Measurements from ENCODE around the gene MUC5AC. TPM values are rescaled to one million over a fixed set of nuclear protein-coding genes. Genes with fewer than 3 reads are reported as not detected.

Gene MUC5AC
- total and polyA plus RNA-seq, 2 experiments from 2014 or later: not detected

DNA sequence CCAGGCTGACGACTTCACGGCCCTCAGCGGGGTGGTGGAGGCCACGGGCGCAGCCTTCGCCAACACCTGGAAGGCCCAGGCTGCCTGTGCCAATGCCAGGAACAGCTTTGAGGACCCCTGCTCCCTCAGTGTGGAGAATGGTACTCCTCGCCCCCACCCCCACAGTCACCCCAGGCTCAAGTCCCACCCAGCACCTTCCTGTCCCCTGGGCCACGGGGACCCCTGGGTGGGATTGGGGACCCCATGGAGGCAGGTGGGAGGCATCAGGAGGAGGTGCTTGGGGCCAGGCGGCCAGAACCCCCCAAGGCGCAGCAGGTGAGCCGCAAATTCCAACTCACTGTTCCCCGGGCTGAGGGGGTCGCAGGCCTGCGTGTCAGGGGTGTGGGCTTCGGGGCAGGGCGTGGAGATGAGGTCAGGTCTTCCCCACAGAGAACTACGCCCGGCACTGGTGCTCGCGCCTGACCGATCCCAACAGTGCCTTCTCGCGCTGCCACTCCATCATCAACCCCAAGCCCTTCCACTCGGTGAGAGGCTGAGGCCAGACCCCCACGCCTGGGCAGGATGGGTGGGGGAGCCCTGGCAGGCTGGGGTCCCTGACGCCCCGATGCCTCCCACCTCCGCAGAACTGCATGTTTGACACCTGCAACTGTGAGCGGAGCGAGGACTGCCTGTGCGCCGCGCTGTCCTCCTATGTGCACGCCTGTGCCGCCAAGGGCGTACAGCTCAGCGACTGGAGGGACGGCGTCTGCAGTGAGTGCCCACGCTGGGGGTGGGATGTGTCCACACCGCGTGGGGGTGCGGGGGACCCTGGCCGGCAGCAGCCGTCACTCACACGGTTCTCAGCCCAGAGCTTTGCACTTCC is 74.5 kb downstream of the MUC5AC start:
- no peak overlapping the region for H3K4me3 ChIP-seq
- no peaks in the 10 kb centered on the region for H3K4me1 ChIP-seq (ENCODE audit: low read depth)
- no peak overlapping the region for H3K27ac ChIP-seq
- no peaks in the 10 kb centered on the region for H3K9me3 ChIP-seq (ENCODE audit: low read depth)
- H3K36me3 ChIP-seq: no peaks in the 10 kb centered on the region
- no peak for DNase-seq (ENCODE audit: low read depth in 1 of 2, low spot score in 1 of 2)
- no peaks in the 10 kb centered on the region for H3K27me3 ChIP-seq
- TF ChIP-seq, protein P1, sequence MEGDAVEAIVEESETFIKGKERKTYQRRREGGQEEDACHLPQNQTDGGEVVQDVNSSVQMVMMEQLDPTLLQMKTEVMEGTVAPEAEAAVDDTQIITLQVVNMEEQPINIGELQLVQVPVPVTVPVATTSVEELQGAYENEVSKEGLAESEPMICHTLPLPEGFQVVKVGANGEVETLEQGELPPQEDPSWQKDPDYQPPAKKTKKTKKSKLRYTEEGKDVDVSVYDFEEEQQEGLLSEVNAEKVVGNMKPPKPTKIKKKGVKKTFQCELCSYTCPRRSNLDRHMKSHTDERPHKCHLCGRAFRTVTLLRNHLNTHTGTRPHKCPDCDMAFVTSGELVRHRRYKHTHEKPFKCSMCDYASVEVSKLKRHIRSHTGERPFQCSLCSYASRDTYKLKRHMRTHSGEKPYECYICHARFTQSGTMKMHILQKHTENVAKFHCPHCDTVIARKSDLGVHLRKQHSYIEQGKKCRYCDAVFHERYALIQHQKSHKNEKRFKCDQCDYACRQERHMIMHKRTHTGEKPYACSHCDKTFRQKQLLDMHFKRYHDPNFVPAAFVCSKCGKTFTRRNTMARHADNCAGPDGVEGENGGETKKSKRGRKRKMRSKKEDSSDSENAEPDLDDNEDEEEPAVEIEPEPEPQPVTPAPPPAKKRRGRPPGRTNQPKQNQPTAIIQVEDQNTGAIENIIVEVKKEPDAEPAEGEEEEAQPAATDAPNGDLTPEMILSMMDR (IDR thresholded peaks at IDR 0.05; ENCODE audit: low read depth, low read length): no peak

DNA sequence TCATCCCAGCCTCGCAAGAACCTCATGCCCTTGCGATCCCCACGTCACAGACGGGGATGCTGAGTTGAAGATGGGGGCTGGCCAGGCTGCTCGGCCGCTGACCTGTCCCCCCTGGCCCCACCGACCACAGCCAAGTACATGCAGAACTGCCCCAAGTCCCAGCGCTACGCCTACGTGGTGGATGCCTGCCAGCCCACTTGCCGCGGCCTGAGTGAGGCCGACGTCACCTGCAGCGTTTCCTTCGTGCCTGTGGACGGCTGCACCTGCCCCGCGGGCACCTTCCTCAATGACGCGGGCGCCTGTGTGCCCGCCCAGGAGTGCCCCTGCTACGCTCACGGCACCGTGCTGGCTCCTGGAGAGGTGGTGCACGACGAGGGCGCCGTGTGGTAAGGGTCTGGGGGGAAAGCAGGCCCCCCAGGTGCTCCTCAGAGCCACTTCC is 75.1 kb downstream of the MUC5AC start:
- TF ChIP-seq, protein P1 (IDR thresholded peaks at IDR 0.05; ENCODE audit: low read depth, low read length): no peak
- no peak for DNase-seq (ENCODE audit: low read depth in 1 of 2, low spot score in 1 of 2)
- Histone ChIP-seq H3K36me3 (no peaks in the 10 kb centered on the region), H3K4me1 (ENCODE audit: low read depth) (no peaks in the 10 kb centered on the region), H3K27me3 (no peaks in the 10 kb centered on the region), H3K27ac (no peak overlapping the region), H3K4me3 (no peak overlapping the region), H3K9me3 (ENCODE audit: low read depth) (no peaks in the 10 kb centered on the region)

DNA sequence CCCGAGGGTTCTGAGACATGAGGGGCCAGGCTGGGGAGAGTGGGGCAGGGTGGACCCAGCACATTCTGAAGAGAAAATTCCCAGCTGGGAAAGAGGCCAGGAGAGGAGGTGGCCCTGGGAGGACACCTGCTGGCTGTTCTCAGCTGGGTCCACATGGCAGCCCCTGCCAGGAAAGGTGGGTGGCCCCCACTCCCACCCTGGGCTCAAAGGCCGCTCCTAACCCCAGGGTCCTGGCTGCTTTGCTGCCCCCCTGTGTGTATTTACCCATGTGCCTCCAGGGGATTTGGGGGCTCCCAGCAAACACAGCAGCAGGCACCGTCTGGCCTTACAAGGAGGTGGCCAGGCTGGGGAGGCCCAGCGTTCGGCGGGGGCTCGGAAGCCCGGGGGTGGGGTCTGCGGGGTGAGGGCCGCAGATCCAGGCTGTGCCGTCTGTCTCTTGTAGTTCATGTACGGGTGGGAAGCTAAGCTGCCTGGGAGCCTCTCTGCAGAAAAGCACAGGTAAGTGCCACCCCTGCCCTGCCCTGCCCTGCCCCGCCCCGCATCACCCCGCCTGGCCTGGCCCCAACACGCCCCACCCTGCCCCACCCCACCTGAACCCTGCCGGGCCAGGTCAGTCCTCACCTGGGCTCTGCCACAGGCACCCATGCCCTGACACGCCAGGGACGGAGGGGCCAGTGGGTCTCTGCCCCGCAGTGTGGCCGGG is 75.7 kb downstream of the MUC5AC start:
- no peak for DNase-seq (ENCODE audit: low read depth in 1 of 2, low spot score in 1 of 2)
- Histone ChIP-seq H3K4me3 (no peak overlapping the region), H3K9me3 (ENCODE audit: low read depth) (no peaks in the 10 kb centered on the region), H3K27ac (no peak overlapping the region), H3K36me3 (no peaks in the 10 kb centered on the region), H3K4me1 (ENCODE audit: low read depth) (no peaks in the 10 kb centered on the region), H3K27me3 (no peaks in the 10 kb centered on the region)
- TF ChIP-seq, protein P1 (IDR thresholded peaks at IDR 0.05; ENCODE audit: low read depth, low read length): no peak

DNA sequence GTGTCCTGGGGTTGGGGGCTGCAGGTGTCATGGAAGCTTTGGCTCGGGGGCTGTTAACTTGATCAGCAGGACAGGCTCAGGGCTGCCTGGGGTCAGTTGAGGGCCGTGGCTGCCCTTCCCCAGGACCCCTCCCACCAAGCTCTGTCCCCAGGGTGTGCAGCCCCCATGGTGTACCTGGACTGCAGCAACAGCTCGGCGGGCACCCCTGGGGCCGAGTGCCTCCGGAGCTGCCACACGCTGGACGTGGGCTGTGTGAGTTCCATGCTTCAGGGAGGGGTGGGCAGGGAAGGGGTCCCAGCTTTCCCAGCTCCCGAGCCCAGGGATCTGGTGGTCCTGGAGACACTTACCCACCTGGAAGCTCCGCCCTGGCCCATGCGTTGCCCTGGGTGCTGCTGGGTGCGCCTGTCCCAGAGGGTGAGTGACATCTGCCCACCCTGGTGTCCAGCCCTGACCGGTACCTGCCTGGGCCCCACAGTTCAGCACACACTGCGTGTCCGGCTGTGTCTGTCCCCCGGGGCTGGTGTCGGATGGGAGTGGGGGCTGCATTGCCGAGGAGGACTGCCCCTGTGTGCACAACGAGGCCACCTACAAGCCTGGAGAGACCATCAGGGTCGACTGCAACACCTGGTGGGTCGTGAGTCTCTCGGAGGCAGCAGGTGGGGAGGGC is 76.4 kb downstream of the MUC5AC start:
- TF ChIP-seq, protein P1 (IDR thresholded peaks at IDR 0.05; ENCODE audit: low read depth, low read length): no peak
- Histone ChIP-seq H3K36me3 (no peaks in the 10 kb centered on the region), H3K4me1 (ENCODE audit: low read depth) (no peaks in the 10 kb centered on the region), H3K9me3 (ENCODE audit: low read depth) (no peaks in the 10 kb centered on the region), H3K27me3 (no peaks in the 10 kb centered on the region), H3K4me3 (no peak overlapping the region), H3K27ac (no peak overlapping the region)
- DNase-seq (ENCODE audit: low read depth in 1 of 2, low spot score in 1 of 2): no peak

DNA sequence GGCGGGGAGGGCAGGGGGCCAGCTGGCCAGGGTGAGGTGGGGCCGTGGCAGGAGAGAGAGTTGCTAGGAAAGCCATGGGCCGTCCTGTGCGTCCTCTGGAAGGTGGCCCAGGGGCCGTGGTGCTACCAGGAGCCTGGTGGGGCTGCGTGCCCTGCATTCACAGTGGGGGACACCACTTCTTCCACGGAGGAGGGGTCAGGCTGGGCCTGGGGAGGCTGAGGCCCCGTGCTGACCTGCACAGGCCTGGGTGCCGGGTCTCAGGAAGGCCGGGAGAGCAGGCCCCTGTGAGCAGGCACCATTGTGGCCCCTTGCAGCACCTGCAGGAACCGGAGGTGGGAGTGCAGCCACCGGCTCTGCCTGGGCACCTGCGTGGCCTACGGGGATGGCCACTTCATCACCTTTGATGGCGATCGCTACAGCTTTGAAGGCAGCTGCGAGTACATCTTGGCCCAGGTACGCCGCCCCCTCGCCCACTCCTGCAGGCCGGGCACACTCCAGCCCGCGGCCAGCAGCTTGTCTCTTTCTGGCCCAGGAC is 77.1 kb downstream of the MUC5AC start:
- H3K27ac ChIP-seq: no peak overlapping the region
- DNase-seq (ENCODE audit: low read depth in 1 of 2, low spot score in 1 of 2): no peak
- H3K4me1 ChIP-seq (ENCODE audit: low read depth): no peaks in the 10 kb centered on the region
- H3K36me3 ChIP-seq: no peaks in the 10 kb centered on the region
- H3K4me3 ChIP-seq: no peak overlapping the region
- TF ChIP-seq, protein P1 (IDR thresholded peaks at IDR 0.05; ENCODE audit: low read depth, low read length): no peak
- no peaks in the 10 kb centered on the region for H3K9me3 ChIP-seq (ENCODE audit: low read depth)
- H3K27me3 ChIP-seq: no peaks in the 10 kb centered on the region

Data from cardiac muscle cell (in vitro differentiated cells and primary cell).